Thyroid gland (tissue), 4 donors: ENCODE data around the gene NXNL1.

ENCODE experiments used
- CTCF ChIP-seq, 6 experiments: fragments of 200-600 bp in 3 of 6; fragments of 450-650 bp in 3 of 6; sonication (generic) in 3 of 6; IDR thresholded peaks; one replicate each; pipeline ENCODE4 v1.5.1; 2016 to 2019; ENCODE audit warnings: antibody characterized with exemption in 6 of 6, mild to moderate bottlenecking in 2 of 6, inconsistent platforms in 1 of 6, moderate library complexity in 1 of 6
- POLR2A ChIP-seq, 2 donors: fragments of 450-650 bp; IDR thresholded peaks; one replicate each; pipeline ENCODE4 v1.6.1; 2017; ENCODE audit warnings: antibody characterized with exemption in 2 of 2, mild to moderate bottlenecking in 2 of 2, moderate library complexity in 1 of 2

- TF ChIP-seq CTCF (IDR thresholded peaks at IDR 0.05), result no peak
- TF ChIP-seq POLR2A (IDR thresholded peaks at IDR 0.05), result no peak
Measured at GRCh38 chr19:17491287-17491686, 30.6 kb upstream of the NXNL1 start.
